Measurements from ENCODE around the gene ANKRD28.
"Not testable (repeated sequence)": the region's sequence is repeated elsewhere in the genome, so short reads cannot be mapped to it uniquely, and the experiment has no call there.

The ANKRD28 gene

GRCh38 chr3:15797642-15798303 is at the start of gene ANKRD28:
Gene ANKRD28, minus strand, starts transcription at chr3:15797979. Its CDS starts 1,458 bp downstream, at chr3:15796521.
- DNase-seq (ENCODE audit: low read depth, low spot score), result no peak

DNA sequence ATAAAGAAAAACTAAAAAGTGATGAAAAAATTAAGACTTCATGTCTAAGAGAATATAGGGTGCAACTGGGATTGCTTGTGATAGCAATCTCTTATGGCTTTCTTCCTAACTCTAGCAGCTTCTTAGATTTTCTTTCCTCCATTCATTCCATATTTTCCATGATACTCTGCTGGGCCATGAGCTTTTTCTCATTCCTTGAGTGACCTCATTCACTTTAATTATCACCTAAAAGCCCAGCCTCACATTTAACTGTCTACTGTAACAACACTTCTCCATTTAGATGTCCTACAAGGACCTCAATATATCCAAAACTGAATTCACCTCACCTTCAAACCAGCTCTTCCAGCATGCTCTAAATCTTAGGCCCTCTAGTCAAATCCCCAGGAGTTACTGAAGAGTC is 49.5 kb upstream of the ANKRD28 start:
- no peak for DNase-seq (ENCODE audit: low read depth, low spot score)

GRCh38 chr3:15846606-15847005 is 48.8 kb upstream of the ANKRD28 start:
- no peak for DNase-seq (ENCODE audit: low read depth, low spot score)

DNA sequence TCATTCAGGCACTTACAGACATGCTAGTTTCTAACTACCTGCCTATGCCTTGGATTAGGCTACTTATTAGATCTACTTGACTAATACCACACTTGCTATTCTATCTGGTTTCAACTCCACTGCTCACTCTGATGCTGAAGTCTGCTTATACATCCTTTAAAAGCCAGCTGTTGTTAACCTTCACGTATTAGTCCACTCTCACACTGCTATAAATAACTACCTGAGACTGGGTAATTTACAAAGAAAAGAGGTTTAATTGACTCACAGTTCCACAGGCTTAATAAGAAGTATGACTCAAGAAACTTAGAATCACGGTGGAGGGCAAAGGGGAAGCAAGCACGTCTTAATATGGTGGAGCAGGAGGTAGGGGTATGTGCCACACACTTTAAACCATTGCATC is 47.7 kb upstream of the ANKRD28 start:
- DNase-seq (ENCODE audit: low read depth, low spot score), result no peak

- DNase-seq (ENCODE audit: low read depth, low spot score), result no peak
Measured at GRCh38 chr3:15844889-15845288, 47.1 kb upstream of the ANKRD28 start.

DNA sequence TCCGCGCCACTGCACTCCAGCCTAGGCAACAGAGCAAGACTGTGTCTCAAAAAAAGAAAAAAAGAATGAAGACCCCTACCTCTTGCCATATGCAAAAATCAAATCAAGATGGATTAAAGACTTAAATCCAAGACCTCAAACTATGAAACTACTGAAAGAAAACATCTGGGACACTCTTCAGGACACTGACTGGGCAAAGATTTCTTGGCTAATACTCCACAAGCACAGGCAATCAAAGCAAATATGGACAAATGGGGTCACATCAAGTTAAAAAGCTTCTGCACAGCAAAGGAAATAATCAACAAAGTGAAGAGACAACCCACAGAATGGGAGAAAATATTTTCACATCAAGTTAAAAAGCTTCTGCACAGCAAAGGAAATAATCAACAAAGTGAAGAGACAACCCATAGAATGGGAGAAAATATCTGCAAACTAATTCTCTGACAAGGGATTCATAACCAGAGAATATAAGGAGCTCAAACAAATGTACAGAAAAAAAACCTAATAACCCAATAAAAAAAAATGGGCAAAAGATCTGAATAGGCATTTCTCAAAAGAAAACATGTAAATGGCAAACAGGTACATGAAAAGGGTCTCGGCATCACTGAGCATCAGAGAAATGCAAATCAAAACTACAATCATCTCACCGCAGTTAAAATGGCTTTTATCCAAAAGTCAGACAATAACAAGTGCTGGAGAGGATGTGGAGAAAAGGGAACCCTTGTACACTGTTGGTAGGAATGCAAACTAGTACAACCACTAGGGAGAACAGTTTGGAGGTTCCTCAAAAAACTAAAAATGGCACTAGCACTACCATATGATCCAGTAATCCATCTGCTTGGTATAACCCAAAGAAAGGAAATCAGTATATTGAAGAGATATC is 43.6 kb upstream of the ANKRD28 start:
- DNase-seq (ENCODE audit: low read depth, low spot score), result not testable (repeated sequence)

DNA sequence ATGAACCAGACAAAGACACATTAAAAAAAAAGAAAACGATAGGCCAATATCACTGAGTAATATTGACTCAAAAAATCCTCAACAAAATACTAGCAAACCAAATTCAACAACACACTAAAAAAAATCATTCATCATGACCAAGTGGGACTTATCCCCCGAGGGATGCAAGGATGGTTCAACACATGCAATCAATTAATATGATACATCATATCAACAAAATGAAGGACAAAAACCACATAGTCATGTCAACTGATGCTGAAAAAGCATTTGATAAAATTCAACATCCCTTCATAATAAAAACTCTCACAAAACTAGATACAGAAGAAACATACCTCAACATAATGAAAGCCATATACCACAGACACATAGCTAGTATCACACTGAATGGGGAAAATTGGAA is 41.8 kb upstream of the ANKRD28 start:
- no peak for DNase-seq (ENCODE audit: low read depth, low spot score)

GRCh38 chr3:15831927-15832326 is 34.1 kb upstream of the ANKRD28 start:
- DNase-seq (ENCODE audit: low read depth, low spot score), result no peak

DNA sequence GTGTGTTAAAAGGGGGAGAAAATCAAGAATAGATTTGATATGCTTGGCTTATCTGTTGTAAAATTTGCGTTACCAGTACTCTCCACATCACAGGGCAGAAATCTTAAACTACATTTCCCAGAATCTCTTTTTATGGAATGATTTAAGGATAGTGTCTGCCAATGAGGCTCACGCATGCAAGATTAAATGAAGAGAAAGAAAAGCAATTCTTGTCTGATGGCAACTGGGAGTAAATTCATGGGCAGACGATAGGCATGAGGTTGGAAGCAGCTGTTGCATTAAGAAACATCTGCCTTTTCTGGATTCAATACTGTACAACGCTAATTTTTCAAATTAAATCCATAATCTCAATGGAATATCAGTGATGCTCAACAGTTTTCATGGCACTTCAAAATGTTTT is 27.2 kb upstream of the ANKRD28 start:
- no peak for DNase-seq (ENCODE audit: low read depth, low spot score)

GRCh38 chr3:15823092-15823491 is 25.3 kb upstream of the ANKRD28 start:
- DNase-seq (ENCODE audit: low read depth, low spot score), result no peak

GRCh38 chr3:15822281-15822680 is 24.5 kb upstream of the ANKRD28 start:
- no peak for DNase-seq (ENCODE audit: low read depth, low spot score)

DNA sequence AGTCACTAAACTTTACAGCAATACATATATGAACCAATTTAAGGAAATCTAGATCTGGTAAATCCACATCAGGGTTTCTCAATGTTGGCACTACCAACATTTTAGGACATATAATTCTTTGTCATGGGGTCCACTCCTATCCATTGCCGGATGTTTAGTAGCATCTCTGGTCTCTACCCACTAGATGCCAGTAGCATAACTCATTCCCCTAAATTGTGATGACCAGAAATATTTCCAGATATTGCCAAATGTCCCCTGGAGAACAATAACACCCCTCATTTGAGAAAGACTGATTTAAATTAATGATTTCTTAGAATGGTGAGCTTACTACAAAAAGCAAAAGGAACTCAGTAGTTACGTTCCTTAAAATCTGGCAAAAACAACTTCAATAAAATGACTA is 23.1 kb upstream of the ANKRD28 start:
- DNase-seq (ENCODE audit: low read depth, low spot score), result no peak

DNA sequence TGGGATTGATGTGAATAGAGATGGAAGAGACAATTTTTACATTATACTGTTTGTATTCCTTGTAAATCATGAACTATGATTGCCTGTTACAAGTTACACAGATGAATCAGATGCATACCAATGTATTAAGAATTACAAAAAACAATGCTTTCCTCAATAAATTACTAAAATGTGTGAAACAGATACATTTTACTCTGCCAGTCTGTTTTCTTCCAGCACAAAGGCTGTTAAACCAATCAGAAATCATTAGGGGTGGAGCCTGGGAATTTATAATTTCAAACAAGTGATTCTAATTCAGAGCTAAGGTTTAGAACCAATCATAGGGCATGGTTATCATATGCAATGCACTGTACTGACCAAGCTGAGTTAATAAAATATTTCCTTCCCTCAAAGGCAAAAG is 21.8 kb upstream of the ANKRD28 start:
- DNase-seq (ENCODE audit: low read depth, low spot score), result no peak

- DNase-seq (ENCODE audit: low read depth, low spot score), result no peak
Measured at GRCh38 chr3:15819043-15819442, 21.3 kb upstream of the ANKRD28 start.

GRCh38 chr3:15815696-15816095 is 17.9 kb upstream of the ANKRD28 start:
- no peak for DNase-seq (ENCODE audit: low read depth, low spot score)

DNA sequence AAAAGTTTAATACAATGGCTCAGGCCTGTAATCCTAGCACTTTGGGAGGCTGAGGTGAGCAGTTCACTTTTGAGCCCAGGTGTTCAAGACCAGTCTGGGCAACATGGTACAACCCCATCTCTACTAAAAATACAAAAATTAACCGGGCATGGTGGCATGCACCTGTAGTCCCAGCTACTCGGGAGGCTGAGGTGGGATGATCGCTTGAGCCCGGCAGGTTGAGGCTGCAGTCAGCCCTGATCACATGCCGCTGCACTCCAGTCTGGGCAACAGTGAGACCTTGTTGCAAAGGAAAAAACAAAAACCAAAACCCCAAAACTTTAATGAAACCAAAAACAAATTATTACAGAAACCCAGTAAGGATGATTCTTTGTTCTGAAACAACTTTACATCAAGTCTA is 15.3 kb upstream of the ANKRD28 start:
- not testable (repeated sequence) for DNase-seq (ENCODE audit: low read depth, low spot score)

- no peak for DNase-seq (ENCODE audit: low read depth, low spot score)
Measured at GRCh38 chr3:15812183-15812582, 14.4 kb upstream of the ANKRD28 start.

DNA sequence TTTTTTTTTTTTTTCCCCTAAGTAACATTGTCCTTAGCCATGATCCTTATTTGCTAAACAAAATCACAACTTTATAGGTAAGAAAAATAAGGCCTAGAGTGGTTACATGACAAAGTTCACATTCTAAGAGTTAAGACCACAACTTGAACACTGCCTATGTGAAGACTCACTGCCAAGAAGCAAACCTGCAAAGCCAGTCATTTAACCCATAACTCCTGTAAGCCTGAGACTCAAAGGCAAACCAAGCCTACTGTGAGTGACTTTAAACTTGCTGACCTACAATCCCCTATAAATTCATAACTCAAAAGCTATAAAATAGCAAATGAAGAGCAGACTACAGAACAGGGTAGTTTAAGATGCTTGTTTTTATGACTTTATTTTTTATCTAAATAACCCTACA is 12.9 kb upstream of the ANKRD28 start:
- DNase-seq (ENCODE audit: low read depth, low spot score), result no peak

DNA sequence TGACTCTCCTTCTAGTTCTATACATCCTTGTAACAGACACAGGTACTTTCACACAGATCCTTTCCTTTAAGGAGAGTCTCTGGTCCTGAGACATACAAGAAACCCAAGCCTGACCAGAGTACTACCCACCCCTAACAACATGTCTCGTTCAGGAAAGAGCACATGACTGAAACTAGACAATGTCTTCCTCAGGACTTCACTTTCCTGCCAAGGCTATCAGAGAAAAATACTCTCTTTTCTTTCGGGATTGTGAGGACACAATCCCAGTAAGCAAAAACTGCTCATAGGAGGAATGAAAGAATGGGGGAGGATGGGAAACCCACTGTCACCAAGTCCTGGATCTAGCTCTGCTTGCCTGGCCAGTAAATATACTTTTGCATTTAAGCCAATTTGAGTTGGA is 11.5 kb upstream of the ANKRD28 start:
- DNase-seq (ENCODE audit: low read depth, low spot score), result no peak

DNA sequence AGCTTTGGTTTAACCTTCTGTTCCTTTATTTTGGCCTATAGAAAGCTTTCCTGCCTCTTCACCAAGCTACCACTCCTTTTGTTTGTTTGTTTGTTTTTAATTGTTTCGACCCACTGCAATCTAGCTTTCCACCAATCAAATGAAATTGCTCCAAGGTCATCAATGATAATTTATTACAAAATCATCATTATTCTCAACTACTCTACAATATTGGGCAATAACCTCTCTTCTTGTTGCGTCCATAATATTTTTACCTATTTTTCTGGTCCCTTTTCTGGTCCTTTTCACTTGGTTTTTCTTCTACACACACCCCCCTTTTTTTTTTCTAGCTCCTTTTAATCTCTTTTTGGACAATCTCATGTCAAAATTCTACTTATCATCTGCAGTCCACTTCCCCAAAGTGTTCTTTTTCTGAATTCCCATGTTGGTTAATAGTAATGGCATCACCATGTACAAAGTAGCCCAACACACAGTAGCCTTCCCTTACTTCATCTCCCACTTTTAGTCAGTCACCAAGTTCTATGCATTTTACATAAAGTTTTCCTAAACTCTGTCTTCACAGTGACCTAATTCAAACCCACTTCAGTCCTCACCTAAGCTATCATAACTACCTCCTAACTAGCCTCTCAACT is 11.0 kb upstream of the ANKRD28 start:
- no peak for DNase-seq (ENCODE audit: low read depth, low spot score)

DNA sequence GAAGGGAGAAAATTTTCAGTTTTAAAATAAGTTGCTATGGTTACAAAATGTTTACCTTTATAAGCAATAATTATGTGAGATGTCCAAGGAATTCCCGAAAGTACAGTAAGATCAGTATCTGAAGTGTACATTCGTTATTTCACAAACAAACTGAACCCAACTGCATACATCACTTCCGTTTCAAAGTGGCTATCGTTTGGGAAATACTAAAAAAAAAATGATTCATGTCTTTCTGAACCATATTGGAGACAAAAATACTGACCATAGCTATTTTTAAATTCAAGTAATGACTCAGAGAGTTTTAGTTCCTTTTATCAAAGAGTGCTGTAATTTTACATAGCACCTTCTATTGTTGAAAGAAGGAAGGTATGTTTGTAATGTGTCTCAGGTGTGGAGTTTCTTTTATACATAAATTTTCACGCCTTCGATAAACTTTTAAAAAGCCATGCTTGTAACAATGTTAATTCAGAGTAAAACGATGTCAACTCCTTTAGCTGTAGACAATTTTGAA is 8.0 kb upstream of the ANKRD28 start:
- DNase-seq (ENCODE audit: low read depth, low spot score), result no peak

DNA sequence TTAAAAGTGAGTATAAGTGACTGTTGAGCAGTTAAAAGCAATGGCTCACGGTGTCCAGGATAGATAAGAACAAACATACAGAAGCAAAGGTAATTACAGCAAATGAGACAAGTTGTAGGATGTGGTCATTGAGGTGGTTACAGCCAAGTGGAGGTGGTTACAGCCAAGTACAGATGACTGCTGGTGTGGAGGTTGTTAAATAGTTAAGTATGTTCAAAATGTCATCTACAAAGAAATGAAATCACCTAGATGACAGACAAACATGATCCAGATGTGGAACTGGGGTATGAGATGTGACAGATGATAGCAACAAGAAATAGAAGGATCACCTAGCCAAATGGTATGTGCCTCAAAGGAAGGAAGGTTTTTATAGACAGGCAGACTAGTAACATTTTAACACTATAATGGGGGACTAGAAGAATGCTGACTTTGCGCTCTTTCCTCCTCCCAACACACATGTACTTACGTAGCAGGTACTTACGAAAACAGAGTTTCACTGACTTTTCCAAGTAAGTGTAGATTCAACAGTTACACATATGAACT is 6.8 kb upstream of the ANKRD28 start:
- DNase-seq (ENCODE audit: low read depth, low spot score), result no peak

Data from activated CD4-positive, CD25-positive, alpha-beta regulatory T cell treated with anti-CD3 and anti-CD28 coated beads, Interleukin-2, amount 50 U/mL, for 16 hours (primary cell).